K562 (cell line): Measurements from ENCODE around the gene LETM1. TPM values are rescaled to one million over a fixed set of nuclear protein-coding genes. Genes with fewer than 3 reads are reported as not detected.

Experiments
- CTBP1 ChIP-seq: fragments of 450-650 bp; IDR thresholded peaks from 2 replicates; pipeline ENCODE4 v1.6.1; 2016; ENCODE audit warnings: borderline replicate concordance
- PHF20 ChIP-seq: fragments of 450-650 bp; IDR thresholded peaks from 2 replicates; pipeline ENCODE4 v1.6.1; 2018; ENCODE audit not compliant: partially characterized antibody
- polyA plus RNA-seq, 8 experiments: library from polyadenylated mRNA; depleted of rRNA in 4 of 8; stranded (reverse) in 5 of 8; unstranded in 3 of 8; fragments of >200 nt; fragmentation: Nextera tagmentation in 2 of 8; fragmentation: Illumina TruSeq in 1 of 8; extraction: Ambion mirVana in 2 of 8; extraction: Trizol in 1 of 8; gene quantifications; 2 replicates each; pipeline versions ENCODE4 v1.2.1 to v1.2.3, GENCODE V29; 2011 to 2014; ENCODE audit warnings: inconsistent platforms in 1 of 8, missing spikeins in 1 of 8
- total RNA-seq, 7 experiments: library from RNA; depleted of rRNA in 6 of 7; stranded (reverse); fragments of >200 nt in 6 of 7; fragmentation: Illumina TruSeq in 2 of 7; extraction: Trizol in 2 of 7; gene quantifications; 2 replicates each; pipeline versions ENCODE4 v1.2.1 to v1.2.3, GENCODE V29; 2011 to 2021; ENCODE audit warnings: low replicate concordance in 1 of 7
- TF ChIP-seq, protein P1 (sequence below), 2 experiments: fragments of 450-650 bp; conservative IDR thresholded peaks; 2 replicates each; pipeline ENCODE4 v1.6.1; 2017; ENCODE audit warnings: mild to moderate bottlenecking in 2 of 2, moderate library complexity in 2 of 2
- TF ChIP-seq, protein P2 (sequence below): IDR thresholded peaks from 2 replicates; pipeline ENCODE4 v1.6.1; 2011; ENCODE audit warnings: borderline replicate concordance, low read depth, mild to moderate bottlenecking, moderate library complexity, low read length; ENCODE audit not compliant: insufficient read depth, poor library complexity, severe bottlenecking
- TF ChIP-seq, protein P3 (sequence below): sonication (generic); formaldehyde crosslinking; IDR thresholded peaks from 2 replicates; pipeline ENCODE4 v1.8.1; 2023; ENCODE audit warnings: mild to moderate bottlenecking, missing genetic modification reagents

LETM1 gene
- total and polyA plus RNA-seq, 9 of the 15 experiments (the other 6 are each of a cell fraction or from before 2014, with no cell fraction given), result 3.9 to 109 (median 35.0) TPM

DNA sequence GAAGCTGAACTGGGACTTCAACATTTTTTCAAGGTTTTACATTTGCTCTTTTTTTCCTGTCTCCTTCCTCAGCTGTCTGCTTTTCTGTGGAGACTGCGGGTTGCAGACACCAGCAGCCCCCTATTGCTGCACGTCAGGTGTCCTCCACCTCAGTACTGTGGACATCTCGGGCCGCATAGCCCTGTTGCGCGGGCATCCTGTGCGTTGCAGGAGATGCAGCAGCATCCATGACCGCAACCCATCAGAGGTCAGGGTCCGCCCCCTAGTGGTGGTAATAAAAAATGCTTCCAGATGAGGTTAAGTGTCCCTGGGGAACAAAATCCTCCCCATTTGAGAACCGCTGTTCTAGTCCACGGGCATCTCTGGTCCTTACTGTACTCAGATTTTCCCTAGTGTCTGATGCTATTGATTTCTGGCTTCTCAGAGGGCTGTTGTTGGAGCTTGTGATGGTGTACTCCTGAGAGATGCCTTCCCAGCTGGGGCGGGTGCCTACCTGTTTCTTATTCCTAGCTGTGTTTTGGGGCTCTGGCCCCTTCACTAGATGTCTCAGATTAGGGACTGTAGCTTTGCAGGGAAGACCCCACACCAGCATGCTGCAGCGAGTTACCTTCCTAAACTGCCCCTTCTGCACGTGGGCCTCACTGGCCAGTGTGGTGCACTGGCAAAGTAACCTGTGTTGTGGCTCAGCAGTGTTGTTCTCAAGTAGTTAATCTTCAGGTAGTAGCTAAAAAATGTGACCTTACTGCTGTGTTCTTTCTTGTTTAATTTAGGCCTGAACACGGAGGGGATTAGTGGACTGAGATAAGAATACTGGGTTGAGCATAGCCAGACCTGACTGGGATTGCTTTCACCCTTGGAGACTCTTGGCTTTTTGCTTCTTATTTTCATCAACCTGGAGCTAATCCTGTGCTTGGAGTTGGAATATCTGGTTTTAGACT lies 43.5 kb upstream of the LETM1 start (continued):
- TF ChIP-seq PHF20 (no peak), CTBP1 (peak; percentile 98)
- TF ChIP-seq, protein P1, sequence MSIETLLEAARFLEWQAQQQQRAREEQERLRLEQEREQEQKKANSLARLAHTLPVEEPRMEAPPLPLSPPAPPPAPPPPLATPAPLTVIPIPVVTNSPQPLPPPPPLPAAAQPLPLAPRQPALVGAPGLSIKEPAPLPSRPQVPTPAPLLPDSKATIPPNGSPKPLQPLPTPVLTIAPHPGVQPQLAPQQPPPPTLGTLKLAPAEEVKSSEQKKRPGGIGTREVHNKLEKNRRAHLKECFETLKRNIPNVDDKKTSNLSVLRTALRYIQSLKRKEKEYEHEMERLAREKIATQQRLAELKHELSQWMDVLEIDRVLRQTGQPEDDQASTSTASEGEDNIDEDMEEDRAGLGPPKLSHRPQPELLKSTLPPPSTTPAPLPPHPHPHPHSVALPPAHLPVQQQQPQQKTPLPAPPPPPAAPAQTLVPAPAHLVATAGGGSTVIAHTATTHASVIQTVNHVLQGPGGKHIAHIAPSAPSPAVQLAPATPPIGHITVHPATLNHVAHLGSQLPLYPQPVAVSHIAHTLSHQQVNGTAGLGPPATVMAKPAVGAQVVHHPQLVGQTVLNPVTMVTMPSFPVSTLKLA (conservative IDR thresholded peaks at IDR 0.05), result 0 out of 4 replicates have a peak, but pooled peaks of 1 of the 2 experiments have one; percentile 21
- TF ChIP-seq, protein P2, sequence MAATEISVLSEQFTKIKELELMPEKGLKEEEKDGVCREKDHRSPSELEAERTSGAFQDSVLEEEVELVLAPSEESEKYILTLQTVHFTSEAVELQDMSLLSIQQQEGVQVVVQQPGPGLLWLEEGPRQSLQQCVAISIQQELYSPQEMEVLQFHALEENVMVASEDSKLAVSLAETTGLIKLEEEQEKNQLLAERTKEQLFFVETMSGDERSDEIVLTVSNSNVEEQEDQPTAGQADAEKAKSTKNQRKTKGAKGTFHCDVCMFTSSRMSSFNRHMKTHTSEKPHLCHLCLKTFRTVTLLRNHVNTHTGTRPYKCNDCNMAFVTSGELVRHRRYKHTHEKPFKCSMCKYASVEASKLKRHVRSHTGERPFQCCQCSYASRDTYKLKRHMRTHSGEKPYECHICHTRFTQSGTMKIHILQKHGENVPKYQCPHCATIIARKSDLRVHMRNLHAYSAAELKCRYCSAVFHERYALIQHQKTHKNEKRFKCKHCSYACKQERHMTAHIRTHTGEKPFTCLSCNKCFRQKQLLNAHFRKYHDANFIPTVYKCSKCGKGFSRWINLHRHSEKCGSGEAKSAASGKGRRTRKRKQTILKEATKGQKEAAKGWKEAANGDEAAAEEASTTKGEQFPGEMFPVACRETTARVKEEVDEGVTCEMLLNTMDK, result peak; percentile 73
- TF ChIP-seq, protein P3, sequence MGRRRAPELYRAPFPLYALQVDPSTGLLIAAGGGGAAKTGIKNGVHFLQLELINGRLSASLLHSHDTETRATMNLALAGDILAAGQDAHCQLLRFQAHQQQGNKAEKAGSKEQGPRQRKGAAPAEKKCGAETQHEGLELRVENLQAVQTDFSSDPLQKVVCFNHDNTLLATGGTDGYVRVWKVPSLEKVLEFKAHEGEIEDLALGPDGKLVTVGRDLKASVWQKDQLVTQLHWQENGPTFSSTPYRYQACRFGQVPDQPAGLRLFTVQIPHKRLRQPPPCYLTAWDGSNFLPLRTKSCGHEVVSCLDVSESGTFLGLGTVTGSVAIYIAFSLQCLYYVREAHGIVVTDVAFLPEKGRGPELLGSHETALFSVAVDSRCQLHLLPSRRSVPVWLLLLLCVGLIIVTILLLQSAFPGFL, result 0 out of 2 replicates have a peak, but pooled peaks have one; percentile 17
